OCI-M1 (cell line): ENCODE results near the gene TTC9.

Experiments
- DNase-seq: peaks from one replicate; lab custom pipeline; 2025; lab: John Stamatoyannopoulos, UW

TTC9 gene

GRCh38 chr14:70641548-70642302 is at the start of gene TTC9:
TTC9 (plus strand) TSS chr14:70641916; CDS start chr14:70642130, 214 bp downstream.
- DNase-seq: no peak

DNA sequence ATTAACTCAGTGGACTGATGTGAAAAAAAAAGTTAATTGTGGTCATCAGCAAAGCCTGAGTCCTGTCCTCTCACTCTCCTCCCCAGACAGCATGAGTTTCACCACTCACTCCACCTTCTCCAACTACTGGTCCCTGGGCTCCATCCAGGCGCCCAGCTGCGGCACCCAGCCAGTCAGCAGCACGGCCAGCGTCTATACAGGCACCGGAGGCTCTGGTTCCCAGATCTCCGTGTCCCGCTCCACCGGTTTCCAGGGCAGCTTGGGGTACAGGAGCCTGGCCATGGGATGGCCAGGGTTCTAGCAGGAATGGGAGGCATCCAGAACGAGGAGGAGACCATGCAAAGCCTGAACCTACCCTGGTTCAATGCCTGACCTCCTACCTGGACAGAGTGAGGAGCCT is 47.3 kb upstream of the TTC9 start:
- DNase-seq: no peak

GRCh38 chr14:70595443-70596185 is 46.1 kb upstream of the TTC9 start:
- no peak for DNase-seq

DNA sequence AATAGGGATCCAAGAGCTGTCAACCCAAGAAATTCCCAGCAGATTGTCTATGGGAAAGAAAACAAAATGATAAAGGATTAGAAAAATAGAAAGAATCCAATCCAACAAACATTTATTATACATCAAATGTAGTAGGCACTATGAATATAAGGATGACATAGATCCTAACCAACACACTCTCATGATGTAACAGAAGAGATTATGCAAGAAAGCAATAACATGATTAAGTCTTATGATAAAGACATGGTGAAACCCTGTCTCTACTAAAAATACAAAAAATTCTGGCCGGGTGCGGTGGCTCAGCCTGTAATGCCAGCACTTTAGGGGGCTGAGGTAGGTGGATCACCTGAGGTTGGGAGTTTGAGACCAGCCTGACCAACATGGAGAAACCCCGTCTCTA is 44.0 kb upstream of the TTC9 start:
- DNase-seq: no peak

DNA sequence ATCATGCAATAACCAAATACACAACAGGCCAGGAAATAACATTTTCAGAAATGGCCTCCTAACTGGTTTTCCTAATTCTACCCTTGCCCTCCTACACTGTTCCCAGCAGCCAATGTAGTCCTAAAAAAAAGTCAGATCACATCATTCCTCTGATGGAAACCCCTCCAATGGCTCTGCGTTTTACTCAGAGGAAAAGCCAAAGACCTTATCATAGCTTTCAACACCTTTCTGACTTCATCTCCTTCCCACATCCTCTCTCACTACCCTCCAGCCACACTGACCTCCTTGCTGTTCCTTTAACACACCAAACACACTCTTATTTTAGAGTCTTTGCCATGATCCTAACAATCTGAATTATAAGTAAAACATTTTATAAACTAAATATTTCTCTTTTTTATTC is 42.4 kb upstream of the TTC9 start:
- no peak for DNase-seq

GRCh38 chr14:70600382-70601157 is 41.1 kb upstream of the TTC9 start, which contains the start of gene MED6:
MED6 (minus strand) TSS chr14:70600655; CDS start chr14:70600637, 18 bp downstream.
- peak; percentile 87 for DNase-seq

- DNase-seq: no peak
Measured at GRCh38 chr14:70601162-70601561, 40.6 kb upstream of the TTC9 start.

DNA sequence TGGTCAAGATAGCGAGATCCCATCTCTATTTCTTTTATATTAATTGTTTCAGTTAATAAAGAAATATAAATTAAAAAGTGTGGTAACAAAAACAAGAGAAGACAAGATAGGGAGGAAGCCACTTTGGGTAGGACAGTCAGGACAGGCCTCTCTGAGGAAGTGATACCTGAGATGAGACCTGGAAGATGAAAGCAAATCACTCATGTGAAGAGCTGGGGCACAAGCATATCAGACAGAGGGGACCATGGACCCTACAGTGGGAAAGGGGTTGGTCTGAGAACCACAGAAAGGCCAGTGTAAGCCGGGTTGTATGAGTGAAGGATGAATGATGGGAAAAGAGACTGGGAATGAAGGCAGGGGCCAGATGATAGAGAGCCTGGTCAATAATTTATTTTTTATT is 39.5 kb upstream of the TTC9 start:
- DNase-seq: no peak

GRCh38 chr14:70611216-70611615 is 30.5 kb upstream of the TTC9 start:
- no peak for DNase-seq

DNA sequence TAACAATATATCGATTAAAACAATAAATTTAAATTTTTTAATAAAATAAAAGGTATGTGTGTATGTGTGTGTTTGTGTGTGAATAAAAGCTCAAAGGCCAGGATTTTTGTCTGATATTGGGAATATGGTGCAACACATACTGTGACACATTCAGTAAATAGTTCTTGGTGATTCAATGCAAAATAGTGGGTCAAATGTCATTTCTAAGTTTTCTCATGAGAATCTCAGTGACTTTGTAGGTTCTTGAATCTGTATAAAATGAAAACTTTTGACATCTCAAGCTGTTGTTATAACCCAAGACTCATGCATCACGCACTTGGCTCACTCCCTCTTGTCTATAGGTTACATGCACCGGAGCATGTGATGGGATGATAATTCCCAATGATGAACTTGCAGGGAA is 25.1 kb upstream of the TTC9 start:
- DNase-seq: no peak

DNA sequence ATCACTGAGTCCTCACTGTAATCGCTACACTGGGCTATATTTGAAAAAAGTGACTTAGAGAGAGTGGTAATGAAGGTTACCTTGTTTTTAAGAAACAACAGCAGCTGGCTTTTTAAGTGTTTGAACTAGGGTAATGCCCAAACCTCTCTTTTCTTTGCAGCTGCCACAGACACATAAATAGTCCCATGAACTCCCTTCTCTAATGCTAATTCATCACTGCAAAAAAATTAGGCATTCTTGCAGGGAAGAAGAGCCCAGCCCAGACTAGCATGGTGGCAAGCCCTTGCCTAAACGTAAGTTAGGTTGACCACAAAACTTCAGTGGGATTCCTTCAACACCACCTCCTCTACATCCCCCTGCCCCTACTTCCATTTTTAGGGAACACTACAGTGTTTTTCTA is 23.4 kb upstream of the TTC9 start:
- no peak for DNase-seq

DNA sequence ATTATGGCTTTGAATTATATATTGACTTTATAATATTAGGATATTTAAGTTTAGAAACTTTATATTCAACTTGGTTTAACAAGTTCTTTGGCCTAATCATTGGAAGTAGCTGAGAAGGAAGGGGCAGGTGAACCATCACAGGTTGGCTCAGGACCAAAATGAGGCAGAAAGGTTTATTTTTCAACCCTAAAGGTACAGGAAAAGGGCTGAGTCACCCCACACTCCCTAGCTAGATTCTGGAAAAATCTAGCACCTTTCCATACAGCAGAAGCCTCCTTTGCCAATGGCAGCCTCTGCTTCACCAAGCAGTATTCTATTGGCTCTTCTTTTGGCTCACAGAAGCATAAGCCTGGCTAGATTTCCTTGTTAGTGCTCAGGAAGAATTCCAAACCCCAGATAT is 22.0 kb upstream of the TTC9 start:
- DNase-seq: no peak

DNA sequence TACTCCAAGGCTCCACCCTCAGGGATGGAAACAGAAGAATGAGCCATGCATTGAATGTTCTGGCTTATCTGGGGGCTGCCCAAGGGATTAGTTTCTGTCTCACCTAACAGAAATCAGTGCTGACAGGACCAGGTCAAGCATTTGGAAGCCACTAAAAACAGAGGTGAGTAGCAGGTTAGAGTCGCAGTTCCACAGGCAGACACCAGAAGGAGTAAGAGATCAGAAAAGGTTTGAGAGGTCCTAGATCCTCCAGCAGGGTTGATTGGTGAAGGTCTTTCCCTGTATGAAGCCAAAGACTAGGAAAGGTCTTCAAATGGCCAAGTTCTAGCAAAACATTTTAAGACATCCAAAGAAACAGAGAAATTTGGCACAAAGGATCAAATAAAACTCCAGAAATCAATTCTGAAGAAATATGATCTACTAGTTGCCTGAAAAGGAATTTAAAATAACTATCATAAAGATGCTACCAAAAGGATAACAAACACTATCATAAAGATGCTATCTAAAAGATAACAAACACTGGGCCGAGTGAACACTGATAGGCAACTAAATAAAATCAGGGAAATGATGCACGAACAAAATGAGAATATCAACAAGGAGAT is 19.5 kb upstream of the TTC9 start:
- peak; percentile 28 for DNase-seq

DNA sequence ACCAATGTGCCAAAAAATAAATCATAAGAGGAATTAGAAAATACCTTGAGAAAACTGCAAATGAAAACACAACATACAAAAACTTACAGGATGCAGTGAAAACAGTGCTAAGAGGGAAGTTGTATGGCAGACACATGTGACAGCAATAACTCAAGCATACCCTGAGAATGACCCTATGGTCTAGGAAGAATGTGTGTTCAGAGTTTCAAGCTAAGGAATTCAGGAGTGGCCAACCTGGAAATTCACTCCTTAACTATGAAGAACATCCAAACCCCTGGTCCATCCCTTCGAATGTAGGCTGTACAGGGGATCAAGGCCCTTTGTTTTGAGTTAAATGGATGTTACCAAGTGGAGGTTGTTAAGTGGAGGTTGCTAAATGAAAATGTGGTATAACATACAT is 16.7 kb upstream of the TTC9 start:
- DNase-seq: no peak

- no peak for DNase-seq
Measured at GRCh38 chr14:70631948-70632347, 9.8 kb upstream of the TTC9 start.

GRCh38 chr14:70635971-70636595 is 5.6 kb upstream of the TTC9 start:
- no peak for DNase-seq

DNA sequence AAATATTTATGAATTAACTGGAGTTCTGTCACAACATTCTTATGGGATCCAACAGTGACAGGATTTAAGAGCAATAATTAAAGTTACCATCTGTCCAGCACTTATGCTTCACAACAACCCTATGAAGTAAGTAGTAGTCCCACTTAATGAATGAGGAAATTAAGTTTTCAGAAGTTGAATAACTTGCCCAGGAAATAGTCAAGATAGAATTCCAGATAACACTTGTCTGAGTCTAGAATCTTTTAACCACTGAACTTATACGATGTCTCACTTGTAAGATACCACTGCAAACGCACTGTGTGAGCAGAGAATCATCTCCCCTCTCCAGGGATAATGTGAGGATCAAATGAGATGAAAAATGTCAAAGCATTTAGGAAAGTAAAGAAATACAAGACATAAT is 3.3 kb upstream of the TTC9 start:
- no peak for DNase-seq

- no peak for DNase-seq
Measured at GRCh38 chr14:70640938-70641547, 673 bp upstream of the TTC9 start.

DNA sequence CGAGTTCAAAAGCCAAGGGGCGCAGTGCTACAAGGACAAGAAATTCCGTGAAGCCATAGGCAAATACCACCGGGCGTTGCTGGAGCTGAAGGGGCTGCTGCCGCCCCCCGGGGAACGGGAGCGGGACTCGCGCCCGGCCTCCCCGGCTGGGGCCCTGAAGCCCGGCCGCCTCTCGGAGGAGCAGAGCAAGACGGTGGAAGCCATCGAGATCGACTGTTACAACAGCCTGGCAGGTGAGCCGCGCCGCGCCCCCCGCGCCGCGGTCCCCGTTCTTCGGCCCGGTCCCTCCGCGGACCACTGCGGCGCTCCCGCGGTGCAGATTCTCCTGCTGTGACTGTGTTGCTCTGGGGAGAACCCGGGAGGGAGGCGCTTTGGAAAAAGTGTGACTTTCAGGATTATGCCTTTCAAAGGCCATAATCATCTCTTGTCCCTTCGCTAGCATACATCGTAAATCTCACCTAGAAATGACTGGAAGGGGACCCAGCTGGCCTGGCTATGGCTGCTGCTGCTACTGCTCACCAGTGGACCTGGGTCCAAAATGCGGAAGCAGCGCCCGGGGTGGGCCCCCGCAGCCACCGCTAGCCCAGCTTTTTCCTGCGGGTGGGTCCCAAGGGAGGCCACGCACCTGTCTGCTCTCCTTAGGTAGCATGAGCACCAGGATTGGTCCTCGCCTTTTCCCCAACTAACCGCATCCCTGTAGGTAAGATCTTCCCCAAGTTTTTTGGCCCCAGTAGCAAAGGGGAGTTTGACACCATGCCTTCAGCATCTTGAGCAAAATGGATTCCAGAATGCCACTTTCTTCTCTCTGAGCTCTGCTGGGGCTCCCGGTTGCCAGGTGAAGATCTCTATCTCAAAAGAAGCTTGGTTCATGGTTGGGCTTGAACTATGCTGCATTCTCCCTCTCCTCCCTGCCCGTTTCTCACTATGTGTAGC is 853 bp downstream of the TTC9 start:
- DNase-seq: no peak

DNA sequence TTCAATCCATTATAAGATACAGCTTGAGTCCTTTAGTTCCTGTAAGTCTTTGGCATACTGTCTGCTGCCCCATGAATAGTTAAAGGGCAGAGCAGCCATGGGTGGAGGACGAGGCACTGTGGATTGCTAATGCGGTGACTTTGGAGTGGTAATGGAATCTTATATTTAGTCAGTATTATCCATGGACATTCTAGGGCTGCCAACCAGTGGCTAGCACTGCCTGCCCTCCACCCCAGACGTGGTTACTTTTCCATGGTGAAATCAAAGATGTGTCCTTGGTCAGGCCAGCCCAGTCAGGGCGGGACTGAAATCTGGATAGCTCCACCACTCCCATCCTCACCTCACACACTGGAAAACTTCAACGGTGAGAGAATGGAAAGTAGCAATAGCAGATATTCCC is 2.3 kb downstream of the TTC9 start:
- no peak for DNase-seq
